Eye (tissue), 1 donor: ENCODE results near the gene GRIK4.

Experiments
- DNase-seq: peaks from one replicate; pipeline ENCODE4 v3.0.0-alpha.2; 2015

Gene GRIK4

GRCh38 chr11:120859552-120860295, 348.2 kb downstream of the GRIK4 start:
- DNase-seq = no peak

GRCh38 chr11:120863359-120863758, 351.8 kb downstream of the GRIK4 start:
- no peak for DNase-seq

DNA sequence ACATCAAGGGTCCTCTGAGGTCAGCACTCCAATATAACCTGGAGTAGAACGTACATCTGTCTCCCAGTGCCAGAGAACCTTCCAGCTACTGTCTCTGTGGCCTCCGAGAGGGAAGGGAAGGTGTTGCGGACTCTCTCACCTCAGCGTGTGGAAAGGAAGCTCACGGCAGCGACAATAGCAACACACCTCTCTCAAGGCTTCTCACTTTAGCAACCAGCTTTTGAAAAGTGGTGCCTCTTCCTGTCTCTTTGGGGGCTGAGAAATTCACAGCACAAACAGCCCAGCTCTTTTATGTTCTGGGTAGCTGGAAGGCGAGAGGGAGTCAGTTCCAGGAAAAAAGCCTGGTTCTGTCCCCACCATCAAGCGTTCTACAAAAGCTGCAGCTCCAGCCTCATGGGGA, 355.5 kb downstream of the GRIK4 start:
- DNase-seq = no peak

DNA sequence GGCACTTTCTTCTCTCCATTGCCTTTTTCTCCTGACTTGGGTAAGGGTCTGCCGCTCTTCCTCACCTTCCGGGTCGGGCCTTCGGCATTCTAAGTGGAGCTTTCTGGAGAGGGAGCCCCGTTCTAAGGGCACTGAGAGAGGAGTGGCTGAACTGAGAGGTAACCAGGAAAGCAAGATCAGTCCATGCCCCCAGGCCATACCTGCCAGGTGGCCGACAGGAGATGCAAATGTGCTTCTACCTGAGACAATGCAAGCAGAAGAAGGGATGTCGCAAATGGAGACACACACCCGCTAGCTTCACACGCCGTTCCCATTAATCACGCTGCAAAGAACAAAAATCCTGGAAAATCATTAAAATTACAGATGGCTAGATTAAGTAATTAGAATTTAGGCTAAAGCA, 356.0 kb downstream of the GRIK4 start:
- DNase-seq = no peak

GRCh38 chr11:120867988-120868387, 356.4 kb downstream of the GRIK4 start:
- no peak for DNase-seq

DNA sequence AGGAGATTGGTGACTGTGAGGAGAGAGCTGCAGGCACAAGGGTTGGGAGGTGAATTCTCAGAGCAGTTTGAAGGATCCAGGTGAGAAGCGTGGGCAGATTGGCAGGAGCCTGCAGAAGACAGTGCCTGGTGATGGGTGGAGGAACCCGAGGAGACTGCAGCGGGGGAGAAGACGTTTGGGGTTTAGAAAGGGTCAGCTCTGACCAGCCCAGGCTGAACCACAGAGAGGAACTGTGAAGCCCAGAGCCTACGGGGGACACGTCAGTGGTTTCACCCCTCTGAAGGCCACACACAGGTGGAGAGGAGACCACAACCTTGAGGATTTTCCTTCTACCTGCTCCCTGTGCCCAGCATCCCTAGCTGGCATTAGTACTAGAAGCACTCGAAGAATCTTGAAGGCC, 357.5 kb downstream of the GRIK4 start:
- DNase-seq = no peak

GRCh38 chr11:120869516-120870011, 358.0 kb downstream of the GRIK4 start:
- no peak for DNase-seq

DNA sequence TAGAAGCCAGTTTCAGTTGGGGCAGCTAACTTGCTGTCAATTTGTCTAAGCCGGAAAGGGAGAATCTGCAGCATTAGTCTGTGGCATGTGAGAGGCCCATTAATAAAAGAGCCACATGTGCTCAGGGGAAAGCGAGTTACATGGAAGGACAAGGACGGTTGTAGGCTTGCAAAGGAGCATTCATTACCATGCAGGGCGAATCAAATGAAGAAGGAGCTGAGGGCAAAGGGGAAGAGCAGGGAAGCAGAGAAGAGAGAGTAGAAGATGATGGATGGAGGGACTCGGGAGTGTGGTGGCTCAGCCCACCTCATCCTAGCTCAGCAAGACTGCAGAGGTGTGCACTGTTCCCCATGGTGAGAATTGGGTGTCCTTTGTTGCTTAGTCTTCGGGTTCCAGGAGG, 359.6 kb downstream of the GRIK4 start:
- DNase-seq = no peak

- DNase-seq = no peak
These were observed 360.4 kb downstream of the GRIK4 start for GRCh38 chr11:120871924-120872323.

DNA sequence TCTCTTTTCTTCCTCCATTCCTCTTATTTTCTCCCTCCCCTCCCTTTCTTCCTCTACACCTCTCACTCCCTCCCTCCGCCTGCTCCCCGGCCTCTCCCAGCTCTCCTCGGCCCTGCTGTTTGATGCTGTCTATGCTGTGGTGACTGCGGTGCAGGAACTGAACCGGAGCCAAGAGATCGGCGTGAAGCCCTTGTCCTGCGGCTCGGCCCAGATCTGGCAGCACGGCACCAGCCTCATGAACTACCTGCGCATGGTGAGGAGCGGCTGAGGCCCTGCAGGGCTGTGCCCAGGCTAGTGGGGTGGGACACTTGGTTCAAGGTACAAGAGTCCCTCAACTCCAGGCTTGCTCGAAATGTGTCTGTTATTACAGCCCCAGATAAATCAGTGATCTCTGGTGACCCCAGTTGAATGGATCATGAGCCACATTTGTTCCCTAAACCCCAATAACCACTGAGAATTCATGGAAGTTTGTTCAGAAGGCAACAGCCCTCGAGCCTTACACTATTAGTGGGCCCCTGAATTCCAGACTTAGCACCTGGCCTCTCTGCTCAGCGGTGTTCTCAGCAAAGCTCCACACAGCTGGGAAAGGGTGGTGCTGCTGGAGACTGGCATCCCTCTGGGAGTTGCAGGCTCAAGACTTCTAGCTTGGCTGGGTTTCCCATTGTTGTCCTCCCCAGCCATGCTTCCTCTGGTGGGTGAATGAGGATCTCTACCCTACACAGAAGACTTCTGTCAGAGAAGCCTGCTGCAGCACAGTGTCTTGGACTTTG, 362.6 kb downstream of the GRIK4 start:
- DNase-seq = no peak

DNA sequence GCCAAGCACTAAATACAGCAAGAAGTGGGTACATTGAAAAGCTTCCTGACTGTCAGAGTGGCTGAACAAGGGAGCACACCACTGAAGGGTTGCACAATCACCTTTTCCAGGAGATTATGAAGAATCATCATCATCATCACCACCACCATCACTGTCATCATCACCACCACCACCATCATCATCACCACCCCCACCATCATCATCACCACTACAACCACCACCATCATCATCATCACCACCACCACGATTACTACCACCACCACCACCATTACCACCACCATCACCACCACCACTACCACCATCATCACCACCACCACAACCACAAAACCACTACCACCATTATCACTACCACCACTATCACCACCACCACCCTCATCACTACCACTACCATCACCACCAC, 364.4 kb downstream of the GRIK4 start:
- no peak for DNase-seq

GRCh38 chr11:120877746-120878365, 366.3 kb downstream of the GRIK4 start:
- DNase-seq = peak; percentile 33

- DNase-seq = no peak
These were observed 367.2 kb downstream of the GRIK4 start for GRCh38 chr11:120878781-120879180.

DNA sequence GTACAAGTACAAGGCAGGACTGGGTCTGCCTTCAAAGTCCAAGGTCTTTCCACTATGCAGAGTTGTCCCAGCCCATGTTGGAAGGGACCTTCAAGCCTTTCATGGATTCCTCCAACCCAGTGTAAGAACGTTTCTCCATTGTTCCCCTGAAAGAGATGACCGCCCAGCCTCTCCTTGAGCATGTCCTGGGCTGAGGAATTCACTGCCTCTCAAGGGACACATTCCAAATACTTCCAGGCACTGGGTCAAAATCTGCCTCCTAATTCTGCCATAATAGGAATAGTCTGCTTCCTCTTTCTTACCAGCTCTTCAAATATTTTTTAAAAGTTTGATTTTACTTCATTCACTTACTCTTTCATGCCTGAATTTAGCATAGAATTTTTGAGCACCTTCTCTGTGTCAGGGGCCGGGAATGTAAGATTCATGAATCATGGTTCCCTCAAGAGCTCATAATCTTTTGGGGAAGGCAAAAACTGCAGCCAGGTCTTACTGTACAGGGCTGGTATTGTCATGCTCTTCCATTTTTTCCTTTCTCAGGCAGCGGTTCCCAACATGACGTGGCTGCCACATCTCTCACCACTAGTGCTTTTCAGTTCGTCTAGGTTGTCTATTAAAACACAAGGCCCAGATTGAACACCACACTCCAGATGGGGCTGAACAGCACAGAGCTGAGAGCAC, 369.1 kb downstream of the GRIK4 start:
- DNase-seq = no peak

DNA sequence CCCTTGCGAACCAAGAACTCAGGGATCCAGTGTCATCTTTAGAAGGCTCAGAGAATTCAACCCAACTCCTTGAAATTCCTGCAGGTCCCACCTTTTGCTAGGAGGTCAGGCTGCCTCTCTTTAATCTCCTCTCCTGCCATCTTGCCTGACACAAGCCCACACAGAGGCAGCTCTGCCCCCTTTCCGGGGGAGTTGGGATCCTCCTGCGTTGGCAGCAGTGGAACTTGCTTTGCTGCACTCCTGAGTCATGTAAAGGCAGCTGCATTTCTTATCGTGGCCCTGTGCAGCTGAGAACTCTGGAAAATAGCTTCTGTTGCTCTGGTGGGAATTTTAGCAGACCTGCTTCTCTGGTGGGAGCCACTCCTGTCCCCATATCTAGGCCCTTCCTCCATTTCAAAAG, 370.0 kb downstream of the GRIK4 start:
- DNase-seq = no peak

- DNase-seq = no peak
These were observed 370.6 kb downstream of the GRIK4 start for GRCh38 chr11:120882175-120882574.

- DNase-seq = peak; percentile 27
These were observed 372.0 kb downstream of the GRIK4 start for GRCh38 chr11:120883404-120884080.

GRCh38 chr11:120884154-120885020, 372.8 kb downstream of the GRIK4 start:
- DNase-seq = no peak

DNA sequence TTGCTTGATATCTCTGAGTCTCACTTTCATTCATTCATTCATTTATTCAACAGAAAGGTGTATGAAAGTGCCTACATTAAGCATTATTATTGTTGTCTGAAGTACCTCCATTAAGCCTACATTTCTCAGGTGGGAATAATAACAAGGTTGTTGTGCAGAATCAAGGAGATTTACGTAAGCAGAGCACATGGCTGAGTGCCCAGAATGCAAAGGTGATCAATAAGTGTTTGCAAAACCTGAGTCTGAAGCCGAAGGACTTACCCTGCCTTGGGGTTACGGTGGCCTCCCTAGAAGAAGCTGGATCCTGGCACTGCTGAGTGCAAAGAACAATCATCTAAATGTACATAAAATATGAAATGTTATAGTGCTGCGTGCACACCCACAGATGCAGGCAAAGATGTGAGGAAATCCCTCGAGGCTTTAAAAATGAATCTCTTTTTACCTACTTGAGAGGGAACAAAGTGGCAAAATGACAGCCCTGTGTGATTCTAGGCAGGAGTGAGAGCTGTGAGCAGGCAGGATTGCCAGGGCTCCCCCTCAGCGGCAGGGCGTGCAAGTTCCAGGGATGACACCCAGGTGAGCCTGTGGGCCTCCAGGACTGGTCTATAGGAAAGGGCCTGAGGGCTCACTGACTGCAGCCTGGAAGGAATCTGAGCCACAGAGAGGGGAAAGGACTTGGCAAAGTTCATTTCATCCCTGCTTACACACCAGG, 379.2 kb downstream of the GRIK4 start:
- no peak for DNase-seq

DNA sequence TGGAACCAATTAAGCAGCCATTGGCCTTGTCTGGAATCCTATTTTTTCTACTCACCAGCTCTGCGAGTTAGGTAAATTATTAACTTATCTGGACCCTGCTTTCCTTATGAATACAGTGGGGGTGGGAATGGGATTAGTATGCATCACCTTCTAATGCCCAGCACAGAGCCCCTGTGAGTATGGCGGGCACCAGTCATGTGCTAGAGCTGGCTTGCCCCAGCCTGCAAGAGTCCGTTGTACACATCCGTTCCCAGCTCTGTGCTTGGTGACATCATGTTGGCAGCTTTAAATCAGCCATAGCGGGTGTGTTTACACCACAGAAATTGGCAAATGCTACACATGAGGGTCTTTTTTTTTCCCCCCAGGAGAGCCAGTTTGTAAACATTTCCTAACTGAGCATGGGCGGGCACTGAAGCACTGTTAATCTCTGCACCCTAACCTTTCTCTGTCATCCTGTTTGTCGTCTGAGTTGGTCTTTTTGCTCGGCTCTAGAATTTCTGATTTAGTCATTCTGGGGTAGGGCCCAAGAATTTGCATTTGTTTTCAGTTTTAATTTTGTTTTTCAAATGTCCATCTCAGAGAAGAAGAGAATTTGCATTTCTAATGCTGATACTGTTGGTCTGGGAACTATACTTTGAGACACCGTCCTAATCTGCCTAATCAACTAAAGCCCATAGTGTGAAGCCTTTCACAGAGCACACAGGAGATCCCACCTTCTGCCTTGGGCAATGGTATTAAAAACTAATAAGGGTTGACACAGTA, 382.1 kb downstream of the GRIK4 start:
- DNase-seq = no peak
